Skin epidermis (tissue), 12 donors: Measurements from ENCODE around the gene HIVEP3.
A peak's percentile ranks its signal among the peaks of the same experiment; 100 is the strongest.

ENCODE experiments used
- H3K27ac ChIP-seq, 21 experiments: fragments of 200-600 bp; sonication (generic) in 11 of 21; one replicate each; pipeline ENCODE4 v1.5.0; 2020; ENCODE audit warnings: mild to moderate bottlenecking in 3 of 21, inconsistent platforms in 2 of 21, moderate library complexity in 2 of 21
- H3K4me3 ChIP-seq, 7 experiments: fragments of 200-600 bp; sonication (generic) in 2 of 7; one replicate each; pipeline ENCODE4 v1.5.0; 2020; ENCODE audit warnings: inconsistent platforms in 2 of 7, mild to moderate bottlenecking in 2 of 7, moderate library complexity in 1 of 7

Gene HIVEP3

GRCh38 chr1:41856151-41856943, 62.4 kb downstream of the HIVEP3 start:
- Histone ChIP-seq H3K27ac (peak overlapping the region in 1 of 21 experiments; percentile 44), H3K4me3 (no peak overlapping the region)

- Histone ChIP-seq H3K4me3 (no peak overlapping the region), H3K27ac (peak overlapping the region in 1 of 21 experiments; percentile 50)
These were observed 63.0 kb downstream of the HIVEP3 start for GRCh38 chr1:41855713-41856112.

GRCh38 chr1:41853907-41854306, 64.8 kb downstream of the HIVEP3 start:
- no peak overlapping the region for H3K4me3 ChIP-seq
- H3K27ac ChIP-seq: peak overlapping the region in 2 of 21 experiments; percentile 17 to 31

- H3K4me3 ChIP-seq: no peak overlapping the region
- H3K27ac ChIP-seq: peak overlapping the region in 1 of 21 experiments; percentile 28
These were observed 66.6 kb downstream of the HIVEP3 start for GRCh38 chr1:41852091-41852490.

GRCh38 chr1:41851589-41851988, 67.1 kb downstream of the HIVEP3 start:
- Histone ChIP-seq H3K4me3 (no peak overlapping the region), H3K27ac (no peak overlapping the region)

GRCh38 chr1:41850029-41850428, 68.7 kb downstream of the HIVEP3 start:
- Histone ChIP-seq H3K27ac (no peak overlapping the region), H3K4me3 (no peak overlapping the region)

- H3K27ac ChIP-seq: no peak overlapping the region
- H3K4me3 ChIP-seq: no peak overlapping the region
These were observed 69.4 kb downstream of the HIVEP3 start for GRCh38 chr1:41849211-41849759.

- no peak overlapping the region for H3K27ac ChIP-seq
- no peak overlapping the region for H3K4me3 ChIP-seq
These were observed 70.3 kb downstream of the HIVEP3 start for GRCh38 chr1:41848216-41848952.

- no peak overlapping the region for H3K27ac ChIP-seq
- H3K4me3 ChIP-seq: no peak overlapping the region
These were observed 71.0 kb downstream of the HIVEP3 start for GRCh38 chr1:41847733-41848132.

GRCh38 chr1:41846625-41847405, 71.9 kb downstream of the HIVEP3 start:
- no peak overlapping the region for H3K27ac ChIP-seq
- H3K4me3 ChIP-seq: no peak overlapping the region

GRCh38 chr1:41844781-41845272, 73.9 kb downstream of the HIVEP3 start:
- H3K27ac ChIP-seq: no peak overlapping the region
- H3K4me3 ChIP-seq: no peak overlapping the region

- Histone ChIP-seq H3K27ac (no peak overlapping the region), H3K4me3 (no peak overlapping the region)
These were observed 74.5 kb downstream of the HIVEP3 start for GRCh38 chr1:41844255-41844654.

GRCh38 chr1:41842993-41843755, 75.5 kb downstream of the HIVEP3 start:
- H3K27ac ChIP-seq: no peak overlapping the region

GRCh38 chr1:41842326-41842725, 76.4 kb downstream of the HIVEP3 start:
- no peak overlapping the region for H3K4me3 ChIP-seq
- no peak overlapping the region for H3K27ac ChIP-seq

More at GRCh38 chr1:41842993-41843755, 75.5 kb downstream of the HIVEP3 start:
- H3K4me3 ChIP-seq: no peak overlapping the region

- Histone ChIP-seq H3K27ac (no peak overlapping the region), H3K4me3 (no peak overlapping the region)
These were observed 78.0 kb downstream of the HIVEP3 start for GRCh38 chr1:41840592-41841246.

GRCh38 chr1:41838266-41838665, 80.5 kb downstream of the HIVEP3 start:
- no peak overlapping the region for H3K27ac ChIP-seq
- no peak overlapping the region for H3K4me3 ChIP-seq

GRCh38 chr1:41837691-41838090, 81.0 kb downstream of the HIVEP3 start:
- H3K27ac ChIP-seq: no peak overlapping the region
- no peak overlapping the region for H3K4me3 ChIP-seq

- no peak overlapping the region for H3K27ac ChIP-seq
- H3K4me3 ChIP-seq: no peak overlapping the region
These were observed 83.2 kb downstream of the HIVEP3 start for GRCh38 chr1:41835485-41835884.
